ENCODE measurements around the gene KCNQ1.

KCNQ1 gene

DNA sequence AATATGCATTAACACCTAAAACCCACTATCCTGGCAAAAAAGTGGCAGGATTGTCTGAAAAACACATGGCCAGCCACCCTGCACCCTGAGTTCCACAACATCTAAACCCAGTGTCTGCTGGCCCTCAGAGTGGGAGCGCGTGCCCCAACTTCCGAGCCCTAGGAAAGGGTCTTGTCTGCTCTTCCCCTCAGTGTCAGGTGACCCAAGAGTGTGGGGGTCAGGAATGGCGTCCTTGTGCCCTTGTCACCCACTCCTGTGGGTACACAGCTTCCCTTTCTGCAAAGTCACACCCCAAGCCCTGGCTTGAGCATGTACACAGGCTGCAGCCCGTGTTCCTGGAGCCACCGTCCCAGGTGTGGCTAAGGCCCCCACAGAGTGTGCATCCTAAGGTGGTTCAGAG lies 373.2 kb downstream of the KCNQ1 start:
- no peak for DNase-seq

DNA sequence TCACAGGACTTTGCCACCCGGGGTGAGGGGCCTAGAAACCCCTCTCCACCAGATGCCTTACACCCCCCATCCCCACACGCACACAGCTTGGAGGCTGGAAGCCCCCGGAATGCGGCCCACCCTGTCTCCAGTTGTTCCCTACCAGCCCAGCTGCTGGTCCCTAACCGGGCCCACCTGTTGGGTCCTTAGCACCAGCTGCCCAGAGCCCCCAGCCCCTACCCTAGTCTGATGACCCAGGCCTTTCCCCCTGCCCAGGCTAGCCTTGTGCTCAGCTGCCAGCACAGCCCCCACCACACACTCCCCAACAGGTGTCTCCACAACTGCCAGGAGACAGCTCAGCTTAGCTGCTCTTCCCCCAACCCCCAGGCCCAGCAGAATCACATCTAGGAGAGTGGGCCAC lies 373.7 kb downstream of the KCNQ1 start:
- no peak for DNase-seq

- DNase-seq: no peak
Observed at GRCh38 chr11:2819316-2819715, 374.5 kb downstream of the KCNQ1 start.

GRCh38 chr11:2820976-2821375 lies 376.2 kb downstream of the KCNQ1 start:
- no peak for DNase-seq

- no peak for DNase-seq
Observed at GRCh38 chr11:2821891-2822290, 377.1 kb downstream of the KCNQ1 start.

GRCh38 chr11:2824851-2825250 lies 380.0 kb downstream of the KCNQ1 start:
- DNase-seq: no peak

DNA sequence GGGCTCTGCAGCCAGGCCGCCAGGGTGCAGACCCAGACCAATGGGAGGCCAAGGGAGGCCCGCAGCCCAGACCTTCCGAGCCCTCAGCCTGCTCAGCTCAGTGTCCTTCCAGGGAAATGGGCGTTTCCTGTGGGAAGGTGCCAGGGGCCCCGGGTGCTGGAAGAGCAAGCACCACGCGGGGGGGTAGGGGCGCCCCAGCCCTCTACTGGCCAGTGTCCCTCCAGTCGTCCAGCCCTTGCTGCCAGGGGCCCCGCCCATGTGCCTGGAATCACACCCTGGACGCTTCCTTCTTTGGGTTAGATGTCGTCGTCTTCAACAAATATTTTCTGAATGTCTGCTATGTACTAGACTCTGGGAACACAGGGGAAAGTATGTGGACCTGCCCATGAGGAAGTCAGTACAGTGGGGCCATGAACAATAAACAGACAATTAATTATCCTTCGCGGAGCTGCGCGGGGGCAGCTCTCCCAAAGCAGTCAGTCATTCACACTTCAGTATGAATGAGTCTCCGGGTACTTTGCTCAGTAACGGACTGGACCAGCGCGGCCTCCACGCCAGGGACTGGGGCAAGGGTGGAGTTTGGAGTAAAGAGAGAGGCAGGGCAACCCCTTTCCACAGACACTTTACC lies 380.6 kb downstream of the KCNQ1 start:
- peak; percentile 87 for DNase-seq

GRCh38 chr11:2825889-2826678 lies 381.3 kb downstream of the KCNQ1 start:
- peak; percentile 98 for DNase-seq

GRCh38 chr11:2826679-2827056 lies 381.9 kb downstream of the KCNQ1 start:
- DNase-seq: no peak

GRCh38 chr11:2827256-2827655 lies 382.4 kb downstream of the KCNQ1 start:
- peak; percentile 26 for DNase-seq

GRCh38 chr11:2827792-2828191 lies 383.0 kb downstream of the KCNQ1 start:
- no peak for DNase-seq

DNA sequence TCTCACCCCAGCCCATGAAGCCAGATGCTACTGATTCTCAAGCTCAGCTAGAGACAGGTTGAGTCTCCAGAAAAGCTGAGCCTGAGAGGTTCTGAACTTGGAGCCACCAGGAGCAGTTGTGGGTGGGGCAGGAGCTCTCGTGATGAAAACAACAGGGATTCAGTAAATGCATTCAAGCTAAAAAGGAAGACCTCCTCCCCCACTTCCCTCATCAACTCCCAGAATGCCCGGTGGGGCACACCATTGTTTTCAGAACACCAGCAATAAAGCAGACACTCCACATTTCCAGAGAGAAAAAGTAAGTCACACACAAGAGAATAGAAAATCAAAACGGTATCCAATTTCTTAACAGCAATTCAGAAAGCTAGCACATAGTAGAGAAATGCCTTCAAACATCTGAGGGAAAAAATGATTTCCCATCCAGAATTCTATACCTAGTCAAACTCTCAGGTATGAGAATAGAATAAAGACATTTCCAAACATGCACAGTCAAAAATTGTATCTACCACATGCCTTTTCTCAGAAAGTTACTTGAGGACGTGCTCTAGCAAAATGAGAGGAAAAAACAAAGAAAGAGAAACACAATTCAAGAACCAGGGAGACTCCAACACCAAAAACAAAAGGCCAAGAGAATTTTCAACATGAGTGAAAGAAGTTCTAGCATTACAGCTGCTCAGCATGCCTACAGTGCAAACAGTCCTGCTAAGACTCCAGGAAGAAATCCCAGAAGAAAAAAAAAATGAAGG lies 383.9 kb downstream of the KCNQ1 start:
- no peak for DNase-seq

- no peak for DNase-seq
Observed at GRCh38 chr11:2830030-2830812, 385.4 kb downstream of the KCNQ1 start.

DNA sequence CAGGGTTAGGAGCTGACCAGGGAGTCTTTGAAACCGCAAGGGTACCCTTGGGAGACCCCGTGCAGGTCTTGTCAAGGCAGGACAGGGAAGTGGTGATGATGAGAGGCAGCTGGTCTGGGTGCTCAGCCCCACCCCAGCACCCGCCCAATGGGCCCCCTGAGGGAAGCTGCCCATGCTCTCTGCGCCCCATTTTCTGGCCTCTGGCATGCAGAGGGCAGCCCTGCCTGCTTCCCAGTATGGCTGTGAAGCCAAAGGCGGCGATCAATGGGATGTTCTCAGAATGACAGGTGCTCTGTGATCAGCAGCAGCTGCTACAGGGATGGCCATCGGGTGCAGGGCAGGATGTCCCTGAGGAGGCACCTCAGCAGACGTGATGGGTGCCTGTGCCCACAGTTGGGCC lies 386.1 kb downstream of the KCNQ1 start:
- DNase-seq: no peak

GRCh38 chr11:2831781-2832532 lies 387.1 kb downstream of the KCNQ1 start:
- DNase-seq: no peak

DNA sequence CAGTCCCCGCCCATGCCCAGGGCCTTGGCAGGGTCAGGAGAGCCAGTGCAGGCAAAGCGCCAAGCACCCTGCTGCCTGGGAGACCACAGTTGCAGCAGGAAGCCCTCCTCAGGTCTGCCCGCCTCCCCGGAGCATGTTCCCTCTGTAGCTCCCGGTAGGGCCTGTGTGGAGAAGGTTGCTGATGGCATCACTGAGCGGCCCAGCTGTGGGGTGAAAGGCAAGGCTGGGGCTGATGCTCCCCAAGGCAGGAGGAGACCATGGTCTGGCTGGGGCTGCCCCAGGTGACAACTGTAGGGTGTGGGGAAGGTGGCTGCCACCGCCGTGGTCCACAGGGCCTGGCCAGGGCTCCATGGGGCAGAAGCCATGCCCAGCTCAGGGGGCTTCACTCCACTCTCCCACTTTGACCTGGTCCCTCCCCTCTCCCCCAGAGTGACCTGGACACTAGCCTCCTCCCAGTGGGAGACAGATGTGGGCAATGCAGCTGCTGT lies 387.8 kb downstream of the KCNQ1 start:
- no peak for DNase-seq

- no peak for DNase-seq
Observed at GRCh38 chr11:2833051-2833715, 388.4 kb downstream of the KCNQ1 start.

DNA sequence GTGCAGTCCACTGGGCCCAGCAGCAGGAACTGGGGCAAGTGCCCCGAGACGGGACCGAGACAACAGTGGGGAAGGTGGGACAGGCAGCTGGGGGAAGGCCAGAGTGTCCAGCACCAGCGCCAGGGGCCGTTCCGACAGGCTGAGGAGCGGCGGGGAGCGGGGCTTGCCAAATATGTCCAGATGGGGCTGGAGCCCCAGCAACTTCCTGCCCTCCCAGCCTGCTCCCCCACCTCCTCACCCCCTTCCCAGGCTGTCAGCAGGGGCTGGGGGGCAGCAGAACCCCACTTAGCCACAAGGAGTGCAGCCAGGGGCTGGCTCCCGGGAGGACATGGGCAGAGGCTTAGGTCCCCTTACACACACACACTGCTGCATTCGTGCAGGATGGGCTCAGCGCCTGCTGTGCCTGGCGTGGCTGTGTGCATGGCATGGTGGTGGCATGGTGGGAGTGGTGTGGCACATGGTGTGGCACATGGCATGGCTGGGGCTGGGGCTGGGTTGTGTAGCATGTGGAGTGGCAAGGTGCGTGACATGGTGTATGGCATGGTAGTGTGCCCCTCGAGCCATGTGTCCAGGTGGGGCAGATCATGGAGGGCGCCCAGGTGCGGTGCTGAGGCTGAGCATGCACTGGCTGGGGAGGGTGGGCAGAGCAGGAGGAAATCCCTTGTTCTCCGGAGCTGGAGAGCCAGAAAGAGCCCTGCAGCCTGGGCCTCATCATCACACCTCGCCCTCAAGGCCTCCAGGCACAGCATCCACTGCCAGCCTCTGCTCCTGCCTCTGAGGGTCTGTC lies 389.1 kb downstream of the KCNQ1 start:
- no peak for DNase-seq

GRCh38 chr11:2834503-2835273 lies 389.9 kb downstream of the KCNQ1 start:
- DNase-seq: no peak

DNA sequence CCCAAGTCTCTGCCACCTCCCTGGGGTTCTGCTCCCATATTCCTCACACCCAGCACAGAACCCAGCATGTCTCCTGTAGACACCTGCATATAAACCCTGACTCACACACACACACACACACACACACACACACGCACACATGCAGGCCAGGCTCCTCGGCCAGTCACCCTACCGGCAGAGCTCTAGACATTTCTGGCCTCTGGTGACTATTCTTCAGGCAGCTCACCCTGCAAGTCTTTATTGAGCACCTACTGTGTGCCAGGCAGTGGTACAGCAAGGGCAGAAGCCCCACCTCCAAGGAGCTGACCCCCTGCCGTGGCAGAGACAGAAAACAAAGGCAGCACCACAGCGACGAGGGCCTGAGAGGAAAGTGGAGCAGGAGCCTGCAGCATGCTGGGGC lies 390.5 kb downstream of the KCNQ1 start:
- peak; percentile 15 for DNase-seq

Data from fibroblast of skin of abdomen (primary cell).